ENCODE results near the gene FAM72A. TPM values are rescaled to one million over a fixed set of nuclear protein-coding genes. Genes with fewer than 3 reads are reported as not detected.

The FAM72A gene
- total RNA-seq: 7.9 TPM in 2 replicates

GRCh38 chr1:206202789-206203363 lies at the start of gene FAM72A:
Gene FAM72A, minus strand, starts transcription at chr1:206202839. Its CDS starts 814 bp downstream, at chr1:206202025.

DNA sequence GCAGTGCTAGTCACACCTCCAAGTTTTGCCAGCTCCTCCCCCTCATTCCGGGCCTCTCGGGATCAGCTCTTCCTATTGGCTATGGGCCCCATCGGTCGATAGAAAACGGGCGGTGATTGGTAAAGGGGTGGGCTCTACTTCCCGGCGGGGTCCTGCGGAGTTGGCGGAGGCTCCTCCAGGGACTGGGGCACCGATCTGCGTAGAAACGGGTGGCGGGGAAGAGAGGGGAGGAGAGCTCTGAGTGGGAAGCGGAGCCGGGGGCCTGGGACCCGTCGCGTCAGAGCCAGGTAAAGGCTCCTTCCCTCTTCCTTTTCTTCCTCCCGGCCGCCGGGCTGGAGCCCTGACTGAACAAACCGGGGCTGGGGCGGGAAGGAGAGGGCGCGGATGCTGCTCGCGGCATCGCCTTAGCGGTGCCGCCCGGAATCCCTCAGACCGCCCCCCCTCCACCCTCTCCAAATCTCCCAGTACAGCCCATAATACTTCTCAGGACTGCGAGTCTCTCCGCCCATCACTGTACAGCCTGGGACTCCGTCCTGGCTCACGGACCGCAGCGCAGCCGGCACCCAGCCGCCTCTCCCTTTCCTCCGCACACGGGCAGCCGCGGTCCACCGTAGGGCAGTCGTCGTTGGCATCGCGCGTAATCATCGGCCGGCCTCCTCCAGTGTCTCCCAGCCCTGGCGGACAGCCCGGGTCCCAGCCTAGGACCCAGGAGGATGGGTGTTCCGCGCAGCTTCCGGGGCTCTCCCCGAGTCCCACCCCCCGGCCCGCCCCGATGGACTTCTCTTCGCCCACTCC lies 922 bp upstream of the FAM72A start, which contains the start of gene SRGAP2:
SRGAP2 (plus strand) TSS at position 178 of the 795 bp plus-strand sequence. CDS start 2,430 bp downstream, outside the sequence.

Other genes starting within 250 kb of the FAM72A start
- 0.10 TPM in 1 of 2 replicates, not detected in the other for gene RAB7B, start 199.4 kb downstream of the FAM72A start, total RNA-seq
- gene CTSE, start 178.9 kb downstream of the FAM72A start, total RNA-seq: not detected in 2 replicates
- gene RHEX, start 149.7 kb downstream of the FAM72A start, total RNA-seq: not detected in 2 replicates
- not detected in 2 replicates for gene AVPR1B, start 85.5 kb downstream of the FAM72A start, total RNA-seq
- 49.5 and 73.1 TPM in 2 replicates for gene SRGAP2, start 702 bp upstream of the FAM72A start, total RNA-seq

Data from mammary microvascular endothelial cell (primary cell).